ENCODE measurements around the gene KSR2. TPM values are rescaled to one million over a fixed set of nuclear protein-coding genes. Genes with fewer than 3 reads are reported as not detected.

Gene KSR2
- total and polyA plus RNA-seq, 2 of the 13 experiments (the other 11 are each of a cell fraction or from before 2014, with no cell fraction given): 0.02 TPM; not detected in 1

- in situ Hi-C loops (cut with HindIII; ENCODE audit: extremely low pct_ligation_motif_present, low pct_unique_long_range_greater_than_20kb): no loop called here
- Histone ChIP-seq H3K4me3 (replicated peaks in 1 of 3; ENCODE audit: insufficient read depth in 1 of 3, low read depth in 2 of 3, low read length in 3 of 3) (no peak overlapping the region), H3K4me1 (ENCODE audit: insufficient read depth, low read length) (peaks cover 7% of the 10 kb centered on the region; the same call in 1 of the 2 replicates), H2AFZ (ENCODE audit: low read length) (no peak overlapping the region), H4K20me1 (ENCODE audit: insufficient read depth, low read length) (no peaks in the 10 kb centered on the region), H3K27ac (ENCODE audit: extremely low read length, insufficient read depth, low read length) (no peak overlapping the region), H3K4me2 (ENCODE audit: low read depth, low read length) (no peak overlapping the region), H3K36me3 (replicated peaks in 1 of 2; ENCODE audit: control insufficient read depth in 1 of 2, insufficient read depth in 2 of 2, low read length in 2 of 2) (no peaks in the 10 kb centered on the region), H3K9ac (ENCODE audit: insufficient read depth, low read depth, low read length) (no peak overlapping the region), H3K79me2 (ENCODE audit: insufficient read depth, low read length) (no peaks in the 10 kb centered on the region), H3K27me3 (ENCODE audit: control insufficient read depth in 1 of 2, insufficient read depth in 2 of 2, low read length in 2 of 2) (no peaks in the 10 kb centered on the region; a peak in 2 of 5 replicates), H3K9me3 (ENCODE audit: low read length) (no peaks in the 10 kb centered on the region)
- ChIA-PET POLR2A (no interaction called here), CTCF (ENCODE audit: low intra/inter-chr PET ratio, low total read pairs) (no interaction called here)
- intact Hi-C loops (cut with micrococcal nuclease; ENCODE audit: unreplicated experiment): no loop called here
- 0% methylated on average over 2 of the region's 2 CpGs for WGBS (ENCODE audit: low lambda C conversion rate)
- DNase-seq (ENCODE audit: low spot score): no peak
- BruUV-seq (replicated peaks): no TSS peak
- no peak for ATAC-seq
- no peak for FAIRE-seq
- no peak for TF ChIP-seq DNMT1 (CRISPR knock-in tag; IDR thresholded peaks at IDR 0.05)
- no peak for TF ChIP-seq NFYC (CRISPR knock-in tag; IDR thresholded peaks at IDR 0.05)
- no peak for TF ChIP-seq CBX5 (CRISPR knock-in tag; IDR thresholded peaks at IDR 0.05; ENCODE audit: borderline replicate concordance)
- 0 out of 2 replicates have a peak, but pooled peaks have one; percentile 33 for TF ChIP-seq BCL6 (CRISPR knock-in tag; IDR thresholded peaks at IDR 0.05)
- TF ChIP-seq KAT2B (IDR thresholded peaks at IDR 0.05; ENCODE audit: borderline replicate concordance, low read depth, low read length): no peak
Measured at GRCh38 chr12:117502633-117503032, 466.2 kb downstream of the KSR2 start.

DNA sequence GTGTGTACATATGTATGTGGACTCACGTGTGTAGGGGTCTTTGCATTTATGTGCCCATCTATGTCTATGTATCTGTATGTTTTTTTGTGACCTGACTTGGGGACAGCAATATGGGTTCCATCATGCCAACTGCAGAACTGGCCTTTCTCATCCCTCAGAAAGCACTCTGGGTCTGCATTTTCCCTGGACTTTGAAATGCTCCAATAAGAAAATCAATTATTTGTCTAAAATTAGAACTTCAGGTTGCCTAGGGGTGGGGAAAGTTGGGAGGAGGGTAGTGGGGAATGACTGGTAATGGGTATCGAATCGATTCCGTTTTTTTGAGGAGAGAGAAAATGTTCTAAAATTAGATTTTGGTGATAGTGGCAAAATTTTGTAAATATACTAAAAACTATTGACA is 466.6 kb downstream of the KSR2 start:
- in situ Hi-C loops (cut with HindIII; ENCODE audit: extremely low pct_ligation_motif_present, low pct_unique_long_range_greater_than_20kb) (no loop called here), intact Hi-C loops (cut with micrococcal nuclease; ENCODE audit: unreplicated experiment) (no loop called here)
- no peak for DNase-seq (ENCODE audit: low spot score)
- H3K4me3 ChIP-seq (replicated peaks in 1 of 3; ENCODE audit: insufficient read depth in 1 of 3, low read depth in 2 of 3, low read length in 3 of 3): no peak overlapping the region
- H4K20me1 ChIP-seq (ENCODE audit: insufficient read depth, low read length): no peaks in the 10 kb centered on the region
- no peak for FAIRE-seq
- TF ChIP-seq ZNF768 (CRISPR knock-in tag; IDR thresholded peaks at IDR 0.05): no peak
- TF ChIP-seq EHMT2 (IDR thresholded peaks at IDR 0.05; ENCODE audit: borderline replicate concordance, low read depth, low read length): no peak
- no peak for TF ChIP-seq KDM6A (CRISPR knock-in tag; IDR thresholded peaks at IDR 0.05; ENCODE audit: low read depth)
- TF ChIP-seq MIER2 (CRISPR knock-in tag; IDR thresholded peaks at IDR 0.05): no peak
- TF ChIP-seq, protein P1, sequence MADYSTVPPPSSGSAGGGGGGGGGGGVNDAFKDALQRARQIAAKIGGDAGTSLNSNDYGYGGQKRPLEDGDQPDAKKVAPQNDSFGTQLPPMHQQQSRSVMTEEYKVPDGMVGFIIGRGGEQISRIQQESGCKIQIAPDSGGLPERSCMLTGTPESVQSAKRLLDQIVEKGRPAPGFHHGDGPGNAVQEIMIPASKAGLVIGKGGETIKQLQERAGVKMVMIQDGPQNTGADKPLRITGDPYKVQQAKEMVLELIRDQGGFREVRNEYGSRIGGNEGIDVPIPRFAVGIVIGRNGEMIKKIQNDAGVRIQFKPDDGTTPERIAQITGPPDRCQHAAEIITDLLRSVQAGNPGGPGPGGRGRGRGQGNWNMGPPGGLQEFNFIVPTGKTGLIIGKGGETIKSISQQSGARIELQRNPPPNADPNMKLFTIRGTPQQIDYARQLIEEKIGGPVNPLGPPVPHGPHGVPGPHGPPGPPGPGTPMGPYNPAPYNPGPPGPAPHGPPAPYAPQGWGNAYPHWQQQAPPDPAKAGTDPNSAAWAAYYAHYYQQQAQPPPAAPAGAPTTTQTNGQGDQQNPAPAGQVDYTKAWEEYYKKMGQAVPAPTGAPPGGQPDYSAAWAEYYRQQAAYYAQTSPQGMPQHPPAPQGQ (CRISPR knock-in tag; IDR thresholded peaks at IDR 0.05; ENCODE audit: borderline replicate concordance): no peak
- TF ChIP-seq ZNF329 (CRISPR knock-in tag; IDR thresholded peaks at IDR 0.05; ENCODE audit: low read depth): no peak
- no peak for TF ChIP-seq ZNF34 (CRISPR knock-in tag; IDR thresholded peaks at IDR 0.05; ENCODE audit: borderline replicate concordance)
- TF ChIP-seq MYNN (CRISPR knock-in tag; IDR thresholded peaks at IDR 0.05; ENCODE audit: low read depth): no peak
- H3K4me1 ChIP-seq (ENCODE audit: insufficient read depth, low read length): peaks cover 7% of the 10 kb centered on the region; the same call in 1 of the 2 replicates
- no peaks in the 10 kb centered on the region for H3K9me3 ChIP-seq (ENCODE audit: low read length)
- H3K27me3 ChIP-seq (ENCODE audit: control insufficient read depth in 1 of 2, insufficient read depth in 2 of 2, low read length in 2 of 2): no peaks in the 10 kb centered on the region; a peak in 2 of 5 replicates
- 3% methylated on average over 4 of the region's 4 CpGs for WGBS (ENCODE audit: low lambda C conversion rate)
- H3K4me2 ChIP-seq (ENCODE audit: low read depth, low read length): no peak overlapping the region
- no peak overlapping the region for H2AFZ ChIP-seq (ENCODE audit: low read length)
- H3K27ac ChIP-seq (ENCODE audit: extremely low read length, insufficient read depth, low read length): no peak overlapping the region
- ChIA-PET CTCF (ENCODE audit: low intra/inter-chr PET ratio, low total read pairs) (no interaction called here), POLR2A (no interaction called here)
- no TSS peak for BruUV-seq (replicated peaks)
- no peaks in the 10 kb centered on the region for H3K36me3 ChIP-seq (replicated peaks in 1 of 2; ENCODE audit: control insufficient read depth in 1 of 2, insufficient read depth in 2 of 2, low read length in 2 of 2)
- no peak overlapping the region for H3K9ac ChIP-seq (ENCODE audit: insufficient read depth, low read depth, low read length)
- no peak for ATAC-seq
- H3K79me2 ChIP-seq (ENCODE audit: insufficient read depth, low read length): no peaks in the 10 kb centered on the region

All from HepG2 (cell line).